BJ (cell line): Measurements from ENCODE around the gene PHACTR1. TPM values are rescaled to one million over a fixed set of nuclear protein-coding genes. Genes with fewer than 3 reads are reported as not detected.

Experiments
- CTCF ChIA-PET: fragments of 350-600 bp; formaldehyde crosslinking; extraction: SDS; loops from one replicate; lab custom pipeline; 2021; ENCODE audit warnings: antibody characterized with exemption, inconsistent platforms; lab: Yijun Ruan, JAX
- POLR2A ChIA-PET: fragments of 300-600 bp; sonication (Branson Sonifier 250); formaldehyde crosslinking; extraction: SDS; loops from one replicate; lab custom pipeline; 2021; ENCODE audit warnings: antibody characterized with exemption; lab: Charles Lee
- DNase-seq: peaks from one replicate; pipeline ENCODE4 v3.0.0-alpha.2; 2011; ENCODE audit warnings: low read depth
- H3K27me3 ChIP-seq: 2 replicates; pipeline ENCODE4 v1.6.0; 2011; ENCODE audit warnings: low read length; ENCODE audit not compliant: control insufficient read depth, insufficient read depth
- H3K36me3 ChIP-seq: 2 replicates; pipeline ENCODE4 v1.5.1; 2011; ENCODE audit warnings: low read length; ENCODE audit not compliant: control insufficient read depth, insufficient read depth
- H3K4me3 ChIP-seq: 2 replicates; pipeline ENCODE4 v1.5.1; 2011; ENCODE audit warnings: low read depth, mild to moderate bottlenecking, control low read depth, low read length
- CTCF ChIP-seq: IDR thresholded peaks from 2 replicates; pipeline ENCODE4 v1.5.1; 2011; ENCODE audit warnings: low read depth, mild to moderate bottlenecking, control low read depth, inconsistent platforms, low read length, moderate library complexity; ENCODE audit not compliant: insufficient read depth
- polyA plus RNA-seq: library from polyadenylated mRNA; depleted of rRNA; stranded (reverse); fragments of >200 nt; gene quantifications from 2 replicates; pipeline ENCODE4 v1.2.3, GENCODE V29; 2011

Gene PHACTR1
- polyA plus RNA-seq, 1 experiment = 0.40 TPM

- no peaks in the 10 kb centered on the region for H3K36me3 ChIP-seq
- no peaks in the 10 kb centered on the region for H3K27me3 ChIP-seq
- H3K4me3 ChIP-seq = no peak overlapping the region
- ChIA-PET CTCF (no interaction called here), POLR2A (no interaction called here)
- TF ChIP-seq CTCF = no peak
- no peak for DNase-seq
Measured at GRCh38 chr6:13135152-13135551, 418.6 kb downstream of the PHACTR1 start.

- TF ChIP-seq CTCF = no peak
Measured at GRCh38 chr6:13139119-13139518, 422.6 kb downstream of the PHACTR1 start.

GRCh38 chr6:13140980-13141379, 424.4 kb downstream of the PHACTR1 start:
- no peak for TF ChIP-seq CTCF
- CTCF ChIA-PET = interaction anchor here (1.1 kb wide), 1 partner anchor 12 kb away, joined by 3 read pairs; no protein-coding TSS in a partner anchor
- Histone ChIP-seq H3K27me3 (no peaks in the 10 kb centered on the region), H3K36me3 (no peaks in the 10 kb centered on the region), H3K4me3 (no peak overlapping the region)
- DNase-seq = no peak
- POLR2A ChIA-PET = no interaction called here

More at GRCh38 chr6:13139119-13139518, 422.6 kb downstream of the PHACTR1 start:
- H3K36me3 ChIP-seq = no peaks in the 10 kb centered on the region
- no peak for DNase-seq
- no peaks in the 10 kb centered on the region for H3K27me3 ChIP-seq
- no peak overlapping the region for H3K4me3 ChIP-seq
- ChIA-PET POLR2A (no interaction called here), CTCF (no interaction called here)

- no peak overlapping the region for H3K4me3 ChIP-seq
- TF ChIP-seq CTCF = no peak
- CTCF ChIA-PET = interaction anchor here (1.1 kb wide), 1 partner anchor 12 kb away, joined by 3 read pairs; no protein-coding TSS in a partner anchor
- POLR2A ChIA-PET = no interaction called here
- H3K27me3 ChIP-seq = no peaks in the 10 kb centered on the region
- H3K36me3 ChIP-seq = no peaks in the 10 kb centered on the region
- DNase-seq = no peak
Measured at GRCh38 chr6:13141387-13141786, 424.8 kb downstream of the PHACTR1 start.

GRCh38 chr6:13142611-13143010, 426.0 kb downstream of the PHACTR1 start:
- ChIA-PET POLR2A (no interaction called here), CTCF (no interaction called here)
- Histone ChIP-seq H3K4me3 (no peak overlapping the region), H3K36me3 (no peaks in the 10 kb centered on the region), H3K27me3 (no peaks in the 10 kb centered on the region)
- DNase-seq = no peak
- no peak for TF ChIP-seq CTCF
